ENCODE data around the gene RTL9. TPM values are rescaled to one million over a fixed set of nuclear protein-coding genes. Genes with fewer than 3 reads are reported as not detected.
"Not testable (repeated sequence)": the region's sequence is repeated elsewhere in the genome, so short reads cannot be mapped to it uniquely, and the experiment has no call there.

The RTL9 gene
- total RNA-seq, 4 donors from 2014 or later, result not detected

DNA sequence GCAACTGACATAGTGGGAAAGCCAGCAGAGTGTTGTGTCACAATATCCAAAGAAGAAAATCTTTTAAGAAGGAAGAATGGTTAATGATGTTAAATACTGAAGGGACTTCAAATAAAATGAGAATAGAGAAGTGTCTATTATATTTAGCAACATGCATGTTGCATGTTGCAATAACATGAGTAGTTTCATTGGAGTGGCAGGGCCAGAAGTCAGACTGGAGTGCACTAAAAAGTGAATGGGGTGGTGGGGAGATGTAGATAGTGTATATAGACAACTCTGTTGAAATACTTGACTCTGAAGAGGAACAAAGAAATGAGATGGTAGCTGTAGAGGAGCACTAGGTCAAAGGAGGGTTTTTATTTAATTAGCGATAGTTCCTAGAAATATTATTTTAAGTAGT is 31.3 kb upstream of the RTL9 start:
- H3K27ac ChIP-seq, result no peak overlapping the region
- TF ChIP-seq, protein P1, sequence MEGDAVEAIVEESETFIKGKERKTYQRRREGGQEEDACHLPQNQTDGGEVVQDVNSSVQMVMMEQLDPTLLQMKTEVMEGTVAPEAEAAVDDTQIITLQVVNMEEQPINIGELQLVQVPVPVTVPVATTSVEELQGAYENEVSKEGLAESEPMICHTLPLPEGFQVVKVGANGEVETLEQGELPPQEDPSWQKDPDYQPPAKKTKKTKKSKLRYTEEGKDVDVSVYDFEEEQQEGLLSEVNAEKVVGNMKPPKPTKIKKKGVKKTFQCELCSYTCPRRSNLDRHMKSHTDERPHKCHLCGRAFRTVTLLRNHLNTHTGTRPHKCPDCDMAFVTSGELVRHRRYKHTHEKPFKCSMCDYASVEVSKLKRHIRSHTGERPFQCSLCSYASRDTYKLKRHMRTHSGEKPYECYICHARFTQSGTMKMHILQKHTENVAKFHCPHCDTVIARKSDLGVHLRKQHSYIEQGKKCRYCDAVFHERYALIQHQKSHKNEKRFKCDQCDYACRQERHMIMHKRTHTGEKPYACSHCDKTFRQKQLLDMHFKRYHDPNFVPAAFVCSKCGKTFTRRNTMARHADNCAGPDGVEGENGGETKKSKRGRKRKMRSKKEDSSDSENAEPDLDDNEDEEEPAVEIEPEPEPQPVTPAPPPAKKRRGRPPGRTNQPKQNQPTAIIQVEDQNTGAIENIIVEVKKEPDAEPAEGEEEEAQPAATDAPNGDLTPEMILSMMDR (IDR thresholded peaks at IDR 0.05), result no peak
- no peaks in the 10 kb centered on the region for H3K9me3 ChIP-seq
- H3K36me3 ChIP-seq, result no peaks in the 10 kb centered on the region
- 83 to 86% methylated on average over 1 of the region's 1 CpG for WGBS, 2 donors
- DNase-seq, result no peak
- H3K4me1 ChIP-seq, result no peaks in the 10 kb centered on the region
- no peaks in the 10 kb centered on the region for H3K27me3 ChIP-seq
- intact Hi-C loops (cut with DNase I), result no loop called here
- no peak overlapping the region for H3K4me3 ChIP-seq

DNA sequence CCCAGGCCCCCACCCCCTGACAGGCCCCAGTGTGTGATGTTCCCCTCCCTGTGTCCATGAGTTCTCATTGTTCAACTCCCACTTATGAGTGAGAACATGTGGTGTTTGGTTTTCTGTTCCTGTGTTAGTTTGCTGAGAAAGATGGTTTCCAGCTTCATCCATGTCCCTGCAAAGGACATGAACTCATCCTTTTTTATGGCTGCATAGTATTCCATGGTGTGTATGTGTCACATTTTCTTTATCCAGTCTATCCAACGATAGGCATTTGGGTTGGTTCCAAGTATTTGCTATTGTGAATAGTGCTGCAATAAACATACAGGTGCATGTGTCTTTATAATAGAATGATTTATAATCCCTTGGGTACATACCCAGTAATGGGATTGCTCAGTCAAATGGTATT is 30.0 kb upstream of the RTL9 start:
- intact Hi-C loops (cut with DNase I); H3K27ac ChIP-seq; H3K36me3 ChIP-seq; H3K4me3 ChIP-seq; DNase-seq; H3K4me1 ChIP-seq; H3K9me3 ChIP-seq; H3K27me3 ChIP-seq: not testable (repeated sequence)
- 80 to 86% methylated on average over 1 of the region's 1 CpG for WGBS, 2 donors

GRCh38 chrX:110331444-110332030 is 27.1 kb upstream of the RTL9 start:
- Histone ChIP-seq H3K27ac (no peak overlapping the region), H3K36me3 (no peaks in the 10 kb centered on the region), H3K4me1 (no peaks in the 10 kb centered on the region), H3K4me3 (no peak overlapping the region), H3K27me3 (no peaks in the 10 kb centered on the region), H3K9me3 (no peaks in the 10 kb centered on the region)
- TF ChIP-seq, protein P1 (IDR thresholded peaks at IDR 0.05), result no peak
- TF ChIP-seq POLR2A (IDR thresholded peaks at IDR 0.05), result no peak
- intact Hi-C loops (cut with DNase I), result no loop called here
- DNase-seq, result no peak
- WGBS, 2 donors, result 73 to 77% methylated on average over 3 of the region's 3 CpGs

GRCh38 chrX:110333458-110333857 is 25.2 kb upstream of the RTL9 start:
- H3K4me3 ChIP-seq; H3K36me3 ChIP-seq; intact Hi-C loops (cut with DNase I); H3K4me1 ChIP-seq; H3K27ac ChIP-seq; DNase-seq; H3K9me3 ChIP-seq; H3K27me3 ChIP-seq: not testable (repeated sequence)
- 85 to 100% methylated on average over 1 of the region's 1 CpG for WGBS, 2 donors

DNA sequence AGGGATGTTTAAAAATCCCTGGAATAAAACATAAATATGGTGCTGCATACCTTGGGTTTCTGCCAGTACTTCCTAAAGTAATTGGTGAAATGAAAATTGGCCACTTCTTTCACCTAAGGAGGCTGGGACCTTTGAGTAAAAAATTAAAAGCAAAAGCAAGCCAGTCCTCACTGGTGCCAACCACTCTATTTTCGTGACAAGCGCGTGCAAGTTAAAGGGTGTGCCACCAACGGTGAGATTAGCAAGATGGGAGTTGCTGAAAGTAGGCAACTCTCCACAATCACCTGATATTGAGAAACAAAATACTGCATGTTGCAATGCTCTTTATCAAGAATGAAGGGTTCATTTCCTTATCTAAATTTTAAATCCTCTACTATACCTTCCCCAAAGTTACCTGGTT is 19.7 kb upstream of the RTL9 start:
- no peak overlapping the region for H3K4me3 ChIP-seq
- TF ChIP-seq, protein P1 (IDR thresholded peaks at IDR 0.05), result no peak
- TF ChIP-seq POLR2A (IDR thresholded peaks at IDR 0.05), result no peak
- intact Hi-C loops (cut with DNase I), result no loop called here
- no peak for DNase-seq
- 34 to 52% methylated on average over 4 of the region's 4 CpGs for WGBS, 2 donors
- H3K27me3 ChIP-seq, result no peaks in the 10 kb centered on the region
- no peaks in the 10 kb centered on the region for H3K9me3 ChIP-seq
- peak overlapping the region in 3 of 4 donors; percentile 49 to 62 (median 52) for H3K27ac ChIP-seq
- H3K36me3 ChIP-seq, result no peaks in the 10 kb centered on the region
- H3K4me1 ChIP-seq, result peaks cover 0 to 14% (median 0%) of the 10 kb centered on the region in 3 donors

GRCh38 chrX:110341189-110342035 is 17.2 kb upstream of the RTL9 start:
- Histone ChIP-seq H3K36me3 (no peaks in the 10 kb centered on the region), H3K27ac (no peak overlapping the region), H3K4me3 (no peak overlapping the region), H3K9me3 (no peaks in the 10 kb centered on the region), H3K27me3 (no peaks in the 10 kb centered on the region), H3K4me1 (peaks cover 0 to 14% (median 0%) of the 10 kb centered on the region in 3 donors)
- intact Hi-C loops (cut with DNase I), result no loop called here
- no peak for TF ChIP-seq POLR2A (IDR thresholded peaks at IDR 0.05)
- TF ChIP-seq, protein P1 (IDR thresholded peaks at IDR 0.05), result no peak
- DNase-seq, result no peak
- 63 to 73% methylated on average over 11 of the region's 11 CpGs for WGBS, 2 donors
